HepG2 (cell line): ENCODE results near the gene ZFHX3. TPM values are rescaled to one million over a fixed set of nuclear protein-coding genes. Genes with fewer than 3 reads are reported as not detected.

Experiments used
- ATAC-seq: fragments of 200-7000 bp; cut with Tn5 transposase; 3 replicates; pipeline ENCODE4 v1.9.1; 2020; ENCODE audit warnings: mild to moderate bottlenecking, moderate library complexity
- BruUV-seq: library from RNA; stranded (reverse); fragments of 400-500 nt; replicated peaks from 2 replicates; lab custom pipeline; 2021; lab: Mats Ljungman, UMichigan
- CTCF ChIA-PET: fragments of 300-600 bp; formaldehyde crosslinking; extraction: SDS; loops from one replicate; lab custom pipeline; 2021; ENCODE audit warnings: low total read pairs, inconsistent platforms, low intra/inter-chr PET ratio; lab: Yijun Ruan, JAX
- POLR2A ChIA-PET: fragments of 350-600 bp; sonication (Branson Sonifier 250); formaldehyde crosslinking; loops from one replicate; lab custom pipeline; 2020; ENCODE audit warnings: antibody characterized with exemption, inconsistent platforms; lab: Yijun Ruan, JAX
- DNase-seq: peaks from one replicate; pipeline ENCODE4 v3.0.0-alpha.2; 2015; ENCODE audit warnings: low spot score
- FAIRE-seq: peaks from 3 replicates; lab custom pipeline; 2011; peaks lifted over from hg19 to GRCh38; lab: Jason Lieb, UNC
- H2AFZ ChIP-seq: one replicate; pipeline ENCODE4 v1.6.1; 2011; ENCODE audit warnings: low read length, inconsistent platforms
- H3K27ac ChIP-seq: fragments of 300-600 bp; 3 replicates; pipeline ENCODE4 v1.8.0; 2011; ENCODE audit warnings: mixed run types, mild to moderate bottlenecking, mixed read lengths, low read length, inconsistent platforms; ENCODE audit not compliant: insufficient read depth; ENCODE audit errors: extremely low read length
- H3K27me3 ChIP-seq, 2 experiments: fragments of 200-600 bp in 1 of 2; 2 replicates in 1 of 2; 3 replicates in 1 of 2; pipeline versions ENCODE4 v1.6.0 to v1.8.0; 2011; ENCODE audit warnings: low read length in 2 of 2, mild to moderate bottlenecking in 2 of 2, moderate library complexity in 2 of 2, inconsistent platforms in 1 of 2; ENCODE audit not compliant: insufficient read depth in 2 of 2, control insufficient read depth in 1 of 2
- H3K36me3 ChIP-seq, 2 experiments: fragments of 200-600 bp in 1 of 2; replicated peaks in 1 of 2; 2 replicates in 1 of 2; 3 replicates in 1 of 2; pipeline versions ENCODE4 v1.5.1 to v1.8.0; 2011; ENCODE audit warnings: low read length in 2 of 2, inconsistent platforms in 1 of 2; ENCODE audit not compliant: insufficient read depth in 2 of 2, control insufficient read depth in 1 of 2
- H3K4me1 ChIP-seq: 2 replicates; pipeline ENCODE4 v1.5.1; 2012; ENCODE audit warnings: low read length, inconsistent platforms; ENCODE audit not compliant: insufficient read depth
- H3K4me2 ChIP-seq: 2 replicates; pipeline ENCODE4 v1.6.0; 2011; ENCODE audit warnings: low read depth, low read length, inconsistent platforms
- H3K4me3 ChIP-seq, 3 experiments: fragments of 200-600 bp in 1 of 3; sonication (generic), shearing (Covaris generic) in 1 of 3; replicated peaks in 1 of 3; 2 replicates each; pipeline ENCODE4 v1.5.1; 2011 to 2016; ENCODE audit warnings: low read length in 3 of 3, inconsistent platforms in 2 of 3, low read depth in 2 of 3, mild to moderate bottlenecking in 2 of 3, control low read depth in 1 of 3, mixed read lengths in 1 of 3; ENCODE audit not compliant: insufficient read depth in 1 of 3
- H3K79me2 ChIP-seq: one replicate; pipeline ENCODE4 v1.6.1; 2011; ENCODE audit warnings: low read length, inconsistent platforms; ENCODE audit not compliant: insufficient read depth
- H3K9ac ChIP-seq: 2 replicates; pipeline ENCODE4 v1.6.0; 2011; ENCODE audit warnings: mild to moderate bottlenecking, low read depth, low read length, inconsistent platforms; ENCODE audit not compliant: insufficient read depth
- H3K9me3 ChIP-seq: 2 replicates; pipeline ENCODE4 v1.5.1; 2012; ENCODE audit warnings: mild to moderate bottlenecking, low read length
- H4K20me1 ChIP-seq: 2 replicates; pipeline ENCODE4 v1.6.0; 2011; ENCODE audit warnings: inconsistent platforms, mild to moderate bottlenecking, low read length, moderate library complexity; ENCODE audit not compliant: insufficient read depth
- HES4 ChIP-seq: sonication (generic); formaldehyde crosslinking; IDR thresholded peaks from 2 replicates; pipeline ENCODE4 v1.9.0; 2021; ENCODE audit warnings: mild to moderate bottlenecking, missing genetic modification reagents, borderline replicate concordance
- ZNF205 ChIP-seq: IDR thresholded peaks from 2 replicates; pipeline ENCODE4 v1.6.1; 2018; ENCODE audit warnings: missing biosample characterization, missing genetic modification reagents
- ZNF556 ChIP-seq: sonication (generic); formaldehyde crosslinking; IDR thresholded peaks from 2 replicates; pipeline ENCODE4 v1.4.0; 2020; ENCODE audit warnings: mild to moderate bottlenecking, missing genetic modification reagents, borderline replicate concordance
- ZNF850 ChIP-seq: sonication (generic); formaldehyde crosslinking; conservative IDR thresholded peaks from 2 replicates; pipeline ENCODE4 v1.9.0; 2021; ENCODE audit warnings: mild to moderate bottlenecking, missing genetic modification reagents
- WGBS: methylation state at CpG from one replicate; pipeline ENCODE4 v1.1.6; 2017; ENCODE audit warnings: low lambda C conversion rate; 5-methylcytosine and 5-hydroxymethylcytosine counted together
- in situ Hi-C: cut with HindIII; loops from 2 replicates; pipeline ENCODE4 v1.10.0; 2017; ENCODE audit warnings: low pct_unique_long_range_greater_than_20kb; ENCODE audit not compliant: extremely low pct_ligation_motif_present
- intact Hi-C: fragments of 100-400 bp; cut with micrococcal nuclease; formaldehyde crosslinking; loops from one replicate; pipeline ENCODE4 v1.10.0; 2022; ENCODE audit not compliant: unreplicated experiment
- polyA plus RNA-seq, 8 experiments: library from polyadenylated mRNA; depleted of rRNA in 3 of 8; stranded (reverse) in 7 of 8; unstranded in 1 of 8; fragments of >200 nt; fragmentation: Illumina TruSeq in 4 of 8; extraction: Trizol in 4 of 8; gene quantifications; 2 replicates each; pipeline versions ENCODE4 v1.2.1 to v1.2.3, GENCODE V29; 2011 to 2016; ENCODE audit warnings: low read depth in 4 of 8, missing spikeins in 1 of 8, mixed read lengths in 1 of 8; ENCODE audit not compliant: insufficient read depth in 1 of 8
- total RNA-seq, 5 experiments: library from RNA; depleted of rRNA; stranded (reverse); fragments of >200 nt; fragmentation: Illumina TruSeq; extraction: Trizol; gene quantifications; 2 replicates each; pipeline ENCODE4 v1.2.3, GENCODE V29; 2016; ENCODE audit warnings: low read depth in 1 of 5
- TF ChIP-seq, protein P1 (sequence below): sonication (generic); formaldehyde crosslinking; IDR thresholded peaks from 2 replicates; pipeline ENCODE4 v1.9.0; 2021; ENCODE audit warnings: missing genetic modification reagents, borderline replicate concordance
- TF ChIP-seq, protein P2 (sequence below): sonication (generic); formaldehyde crosslinking; IDR thresholded peaks from 2 replicates; pipeline ENCODE4 v1.5.1; 2020; ENCODE audit warnings: missing genetic modification reagents, mild to moderate bottlenecking, borderline replicate concordance

Gene ZFHX3
- total and polyA plus RNA-seq, 2 of the 13 experiments (the other 11 are each of a cell fraction or from before 2014, with no cell fraction given), result 5.0 to 6.0 TPM

- POLR2A ChIA-PET, result no interaction called here
- FAIRE-seq, result no peak
Observed at GRCh38 chr16:72840631-72841381, 207.1 kb downstream of the ZFHX3 start.

More at GRCh38 chr16:72840631-72841381, 207.1 kb downstream of the ZFHX3 start:
- H3K79me2 ChIP-seq, result peaks cover 10% of the 10 kb centered on the region
- intact Hi-C loops, result loop anchor here (1.0 kb wide), 1 partner anchor 35 kb away; no protein-coding TSS in a partner anchor
- H3K4me2 ChIP-seq, result no peak overlapping the region
- no peak for DNase-seq
- H2AFZ ChIP-seq, result no peak overlapping the region
- H3K27me3 ChIP-seq, result no peaks in the 10 kb centered on the region
- 97% methylated on average over 11 of the region's 11 CpGs for WGBS
- TF ChIP-seq, protein P1, sequence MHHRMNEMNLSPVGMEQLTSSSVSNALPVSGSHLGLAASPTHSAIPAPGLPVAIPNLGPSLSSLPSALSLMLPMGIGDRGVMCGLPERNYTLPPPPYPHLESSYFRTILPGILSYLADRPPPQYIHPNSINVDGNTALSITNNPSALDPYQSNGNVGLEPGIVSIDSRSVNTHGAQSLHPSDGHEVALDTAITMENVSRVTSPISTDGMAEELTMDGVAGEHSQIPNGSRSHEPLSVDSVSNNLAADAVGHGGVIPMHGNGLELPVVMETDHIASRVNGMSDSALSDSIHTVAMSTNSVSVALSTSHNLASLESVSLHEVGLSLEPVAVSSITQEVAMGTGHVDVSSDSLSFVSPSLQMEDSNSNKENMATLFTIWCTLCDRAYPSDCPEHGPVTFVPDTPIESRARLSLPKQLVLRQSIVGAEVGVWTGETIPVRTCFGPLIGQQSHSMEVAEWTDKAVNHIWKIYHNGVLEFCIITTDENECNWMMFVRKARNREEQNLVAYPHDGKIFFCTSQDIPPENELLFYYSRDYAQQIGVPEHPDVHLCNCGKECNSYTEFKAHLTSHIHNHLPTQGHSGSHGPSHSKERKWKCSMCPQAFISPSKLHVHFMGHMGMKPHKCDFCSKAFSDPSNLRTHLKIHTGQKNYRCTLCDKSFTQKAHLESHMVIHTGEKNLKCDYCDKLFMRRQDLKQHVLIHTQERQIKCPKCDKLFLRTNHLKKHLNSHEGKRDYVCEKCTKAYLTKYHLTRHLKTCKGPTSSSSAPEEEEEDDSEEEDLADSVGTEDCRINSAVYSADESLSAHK (CRISPR knock-in tag), result no peak
- TF ChIP-seq ZNF556 (no peak), HES4 (no peak), ZNF205 (CRISPR knock-in tag) (no peak), ZNF850 (CRISPR knock-in tag) (no peak)
- TF ChIP-seq, protein P2, sequence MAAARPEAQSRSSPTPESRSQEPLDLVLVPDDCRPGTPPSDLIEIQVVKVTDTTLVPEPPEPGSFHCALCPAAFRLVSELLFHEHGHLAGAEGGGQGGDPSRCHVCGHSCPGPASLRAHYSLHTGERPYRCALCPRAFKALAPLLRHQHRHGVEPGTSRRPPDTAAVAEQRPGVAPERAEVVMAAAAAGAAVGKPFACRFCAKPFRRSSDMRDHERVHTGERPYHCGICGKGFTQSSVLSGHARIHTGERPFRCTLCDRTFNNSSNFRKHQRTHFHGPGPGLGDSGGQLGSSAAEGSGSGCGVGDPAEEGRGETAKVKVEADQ (CRISPR knock-in tag), result no peak
- H3K27ac ChIP-seq, result no peak overlapping the region
- H3K9ac ChIP-seq, result no peak overlapping the region
- H3K9me3 ChIP-seq, result no peaks in the 10 kb centered on the region
- no peak overlapping the region for H3K4me3 ChIP-seq
- H3K36me3 ChIP-seq, result peaks cover 9 to 35% of the 10 kb centered on the region in 2 experiments
- ATAC-seq, result no peak
- no TSS peak for BruUV-seq
- H4K20me1 ChIP-seq, result no peaks in the 10 kb centered on the region; the same call in 1 of the 2 replicates
- in situ Hi-C loops, result loop anchor here (25.0 kb wide), 1 partner anchor 329 kb away; no protein-coding TSS in a partner anchor
- CTCF ChIA-PET, result no interaction called here
- H3K4me1 ChIP-seq, result no peaks in the 10 kb centered on the region
